Stimulated activated CD8-positive, alpha-beta memory T cell treated with anti-CD3 and anti-CD28 coated beads, Interleukin-15, amount 100 ng/mL, for 1 hour (primary cell): ENCODE measurements around the gene CACNG7.

Experiments used
- DNase-seq: peaks from one replicate; pipeline ENCODE4 v3.0.0-alpha.2; 2020; ENCODE audit warnings: low read depth

CACNG7 gene

DNA sequence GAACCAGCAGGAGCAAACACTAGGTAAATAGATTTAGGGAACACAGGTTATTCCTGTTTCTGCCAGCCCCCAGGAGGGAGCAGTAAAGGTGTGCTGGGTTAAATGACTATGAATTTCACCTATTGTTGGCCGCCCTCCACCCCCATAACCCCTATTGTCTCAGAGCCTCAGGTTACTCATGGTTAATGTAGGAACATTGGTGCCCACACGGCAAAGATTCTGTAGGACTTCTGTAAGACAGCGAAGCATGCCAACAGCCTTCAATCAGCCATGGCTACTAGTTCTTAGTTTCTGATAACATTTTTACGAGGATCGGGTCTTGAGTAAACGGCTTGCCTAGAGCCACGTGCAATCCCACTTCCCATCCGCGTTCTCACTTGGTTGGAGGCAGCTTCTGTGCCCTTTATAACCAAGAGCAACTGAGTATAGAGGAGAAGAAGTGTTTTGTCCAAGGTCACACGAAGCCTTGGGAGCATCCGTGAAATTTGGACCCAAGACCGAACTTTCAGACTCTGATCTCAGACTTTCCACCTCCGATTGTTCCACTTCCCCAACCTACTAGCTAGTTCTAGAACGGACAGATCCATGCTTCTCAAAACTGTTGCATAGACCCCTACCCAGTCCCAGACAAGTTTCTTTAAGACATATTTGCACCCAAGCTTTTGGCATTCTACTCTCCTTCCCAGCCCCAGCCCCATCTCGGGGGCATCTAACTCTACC is 48.5 kb downstream of the CACNG7 start:
- no peak for DNase-seq

DNA sequence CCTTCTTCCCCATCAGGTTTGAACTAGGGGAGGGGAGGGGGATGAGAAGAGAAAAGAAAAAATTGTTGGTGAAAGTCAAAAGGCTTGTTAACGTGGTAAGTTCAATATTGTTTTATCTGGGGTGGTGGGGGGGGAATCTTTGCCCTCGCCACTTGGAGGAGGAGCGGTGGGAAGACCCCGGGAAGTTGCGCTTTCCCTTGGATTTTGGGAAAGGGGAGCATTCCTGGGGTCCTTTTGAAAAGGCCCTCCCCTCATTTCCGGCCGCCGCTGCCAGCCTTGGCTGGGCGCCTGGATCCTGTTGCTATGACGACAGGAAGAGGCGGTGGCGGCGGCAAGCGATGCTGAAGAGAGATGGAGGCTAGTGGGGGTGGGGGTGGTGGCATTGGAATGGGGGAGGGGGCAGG is 49.1 kb downstream of the CACNG7 start:
- no peak for DNase-seq

DNA sequence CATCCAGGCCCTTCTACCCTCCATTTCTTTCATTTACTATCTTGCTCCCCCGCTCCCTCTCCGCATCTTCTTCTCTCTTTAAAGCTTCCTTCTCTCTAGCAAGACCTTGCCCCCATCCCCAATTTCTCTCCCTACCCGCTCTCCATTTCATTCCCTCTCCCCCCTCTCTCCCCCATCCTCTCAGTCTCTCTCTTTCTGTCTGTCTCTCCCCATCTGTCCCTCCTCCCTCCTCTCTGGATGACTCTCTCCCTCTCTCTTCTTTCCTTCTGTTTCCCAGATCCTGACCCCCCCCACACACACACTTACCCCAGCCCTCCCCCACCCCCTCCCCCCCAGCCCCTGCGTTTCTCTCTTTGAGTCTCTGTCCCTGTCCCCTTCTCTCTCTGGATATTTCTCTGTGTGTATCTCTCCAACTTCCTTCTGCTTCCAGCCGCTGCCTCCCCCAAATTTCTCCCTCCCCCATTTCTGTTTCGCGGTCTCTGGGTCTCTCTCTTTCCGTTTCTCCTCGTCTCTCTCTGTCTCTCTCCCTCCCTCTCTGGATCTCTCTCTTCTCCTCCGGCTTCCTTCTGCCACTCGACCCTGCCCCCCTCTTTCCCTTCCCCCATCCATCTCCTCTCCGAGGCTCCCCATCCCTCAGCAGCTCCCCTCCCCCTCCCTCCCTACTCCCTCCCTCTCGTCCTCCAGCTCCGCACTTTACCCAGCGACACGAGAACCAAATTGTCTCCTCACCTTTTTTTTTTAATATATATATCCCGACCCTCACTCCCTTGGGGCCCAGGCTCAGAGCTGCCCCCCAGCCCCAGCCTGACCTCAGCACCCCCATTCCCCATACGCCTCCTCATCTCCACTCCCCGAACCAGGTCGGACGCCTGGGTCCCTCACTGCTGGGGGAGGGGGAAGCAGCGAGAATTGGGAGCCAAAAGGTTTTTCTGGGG is 50.0 kb downstream of the CACNG7 start:
- DNase-seq = no peak

DNA sequence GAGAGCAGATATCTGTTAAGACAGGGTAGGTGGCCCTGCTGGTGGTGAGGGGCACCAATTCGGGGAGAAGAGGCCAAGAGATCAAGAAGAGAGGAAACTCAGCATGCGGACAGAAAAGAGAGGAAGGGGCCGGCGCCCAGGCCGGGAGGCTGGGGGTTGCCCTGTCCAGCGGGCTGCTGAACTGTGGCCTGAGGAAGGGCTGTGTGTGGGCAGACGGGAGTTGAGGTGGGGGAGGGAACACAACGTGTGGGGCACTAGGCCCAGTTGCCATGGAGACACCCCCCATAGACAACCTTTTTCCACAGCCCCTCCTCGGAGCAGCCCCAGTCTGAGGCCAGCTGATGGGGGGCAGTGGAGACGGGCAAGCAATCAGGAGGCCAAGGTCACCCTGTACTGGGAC is 51.1 kb downstream of the CACNG7 start:
- DNase-seq = no peak

DNA sequence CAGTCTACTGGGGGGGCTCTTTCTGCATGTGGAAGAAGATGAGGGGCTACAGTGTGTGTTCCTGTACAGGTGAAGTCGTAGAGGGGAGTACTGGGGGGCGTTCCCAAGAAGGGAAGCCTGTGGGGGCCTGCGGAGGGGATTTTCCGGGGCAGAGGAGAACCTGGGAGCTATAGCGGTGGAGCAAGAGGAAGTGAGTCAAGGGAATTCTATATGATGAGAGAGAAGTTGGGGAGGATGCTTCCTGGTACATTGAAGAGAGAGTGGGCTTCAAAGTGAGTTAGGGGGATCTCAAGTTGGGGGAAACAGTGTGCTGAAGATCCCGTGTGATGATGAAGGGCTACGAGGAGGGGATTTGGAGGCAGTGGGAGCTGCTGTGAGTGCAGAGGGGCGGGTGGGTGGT is 51.8 kb downstream of the CACNG7 start:
- no peak for DNase-seq

DNA sequence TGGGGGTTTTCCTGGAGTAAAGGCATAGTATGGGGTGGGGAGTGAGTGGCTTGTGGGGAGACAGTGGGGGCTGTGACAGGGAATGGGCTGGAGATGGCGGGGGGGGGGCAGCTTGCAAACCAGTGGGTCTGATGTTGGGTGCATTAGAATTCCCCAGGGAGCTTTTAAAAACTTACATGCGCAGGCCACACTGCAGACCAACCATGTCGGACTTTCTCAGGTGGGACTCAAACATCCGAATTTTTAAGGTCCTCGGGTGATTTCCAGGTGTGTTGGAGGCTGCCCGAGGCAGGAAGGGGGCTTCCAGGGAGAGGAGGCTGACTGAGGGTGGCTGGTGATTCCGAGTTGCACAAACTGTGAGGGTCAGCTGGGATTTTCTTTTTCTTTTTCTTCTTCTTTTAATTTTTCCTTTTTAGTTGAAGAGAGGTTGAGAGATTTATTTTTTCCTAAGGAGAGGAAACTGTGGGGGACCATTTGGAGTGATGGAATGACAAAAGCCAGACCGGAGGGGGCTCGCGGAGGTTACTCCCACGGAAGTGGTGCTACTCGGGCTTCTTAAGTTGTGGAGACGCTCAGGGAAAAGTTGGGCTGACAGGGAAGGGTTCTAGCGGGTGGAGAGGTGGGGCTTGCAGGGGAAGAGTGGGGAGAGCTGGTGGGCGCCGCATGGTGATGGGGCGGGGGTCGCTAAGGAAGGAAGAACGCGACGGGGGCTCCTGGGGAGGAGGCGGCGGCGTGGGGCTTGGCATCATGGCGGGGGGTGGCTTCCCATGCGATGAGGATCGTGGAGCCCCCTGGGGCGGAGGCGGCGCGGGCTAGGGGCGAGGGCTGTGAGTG is 52.7 kb downstream of the CACNG7 start:
- DNase-seq = no peak

DNA sequence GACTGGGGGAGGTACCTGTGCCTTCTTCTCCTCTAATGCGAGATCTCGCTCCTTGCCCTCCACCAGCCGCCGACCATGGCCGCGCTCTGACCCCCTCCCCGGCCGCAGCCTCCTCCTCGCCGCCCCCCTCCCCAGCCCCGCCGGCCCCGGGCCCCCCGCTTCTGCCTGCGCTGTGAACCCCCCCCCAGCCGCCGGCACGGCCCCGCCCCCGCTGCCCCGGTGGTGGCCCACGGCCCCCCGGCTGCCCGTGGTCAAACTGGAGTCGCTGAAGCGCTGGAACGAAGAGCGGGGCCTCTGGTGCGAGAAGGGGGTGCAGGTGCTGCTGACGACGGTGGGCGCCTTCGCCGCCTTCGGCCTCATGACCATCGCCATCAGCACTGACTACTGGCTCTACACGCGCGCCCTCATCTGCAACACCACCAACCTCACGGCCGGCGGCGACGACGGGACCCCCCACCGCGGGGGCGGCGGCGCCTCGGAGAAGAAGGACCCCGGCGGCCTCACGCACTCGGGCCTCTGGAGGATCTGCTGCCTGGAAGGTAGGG is 53.9 kb downstream of the CACNG7 start, which contains the start of gene CACNG8:
Gene CACNG8, plus strand, starts transcription at position 51 of the 545 bp plus-strand sequence.
- no peak for DNase-seq

DNA sequence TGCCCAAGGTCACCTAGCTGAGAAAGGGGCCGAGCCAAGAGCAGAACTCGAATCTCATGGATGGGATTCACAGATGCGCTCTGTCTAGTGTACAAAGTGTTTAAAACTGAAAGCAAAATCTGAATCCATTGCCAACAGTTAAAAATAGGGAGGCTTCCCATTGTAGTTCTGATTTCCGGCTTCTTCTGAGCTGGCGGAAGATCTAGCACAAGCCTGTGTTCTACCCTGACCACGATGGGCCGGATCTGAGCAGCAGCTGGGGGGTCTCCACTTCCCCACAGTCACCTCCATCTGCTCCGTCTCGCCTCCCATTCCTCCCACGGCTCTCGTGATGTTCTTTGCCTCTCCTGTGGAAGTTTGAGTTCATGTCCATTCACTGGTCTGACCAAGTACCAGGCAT is 56.0 kb downstream of the CACNG7 start:
- no peak for DNase-seq

DNA sequence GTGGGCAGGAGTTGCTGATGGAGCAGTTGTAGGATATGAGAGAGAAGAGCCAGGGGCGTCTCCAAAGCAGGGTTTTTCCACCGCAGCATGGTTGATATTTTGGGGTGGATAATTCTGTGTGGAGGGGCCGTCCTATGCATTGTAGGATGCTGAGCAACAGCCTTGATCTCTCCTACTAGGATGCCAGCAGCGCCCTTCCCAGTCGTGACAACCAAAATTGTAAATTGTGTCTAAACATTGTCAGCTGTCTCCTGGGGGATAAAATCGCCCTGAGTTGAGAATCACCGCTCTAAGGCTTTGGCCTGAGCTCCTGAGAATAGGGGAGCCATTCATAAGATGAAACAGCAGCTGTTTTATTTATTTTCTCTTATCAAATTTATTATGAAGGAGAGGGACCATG is 57.9 kb downstream of the CACNG7 start:
- DNase-seq = no peak

DNA sequence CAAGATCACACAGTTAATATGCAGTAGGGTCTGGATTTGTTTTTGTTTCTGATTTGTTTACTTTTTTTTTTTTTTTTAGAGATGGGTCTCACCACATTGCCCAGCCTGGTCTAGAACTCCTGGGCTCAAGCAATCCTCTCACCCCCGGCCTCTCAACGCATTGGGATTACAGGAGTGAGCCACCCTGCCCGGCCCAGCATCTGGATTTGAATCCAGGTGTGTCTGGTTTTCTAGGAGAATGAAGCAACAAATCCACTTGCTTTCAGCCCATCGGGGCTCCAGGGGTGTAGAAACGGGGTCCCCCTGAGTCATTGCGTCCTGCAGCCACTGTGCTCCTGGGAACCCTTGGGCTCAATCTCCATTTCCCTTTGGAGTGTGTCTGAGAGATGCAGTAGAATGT is 60.3 kb downstream of the CACNG7 start:
- no peak for DNase-seq

DNA sequence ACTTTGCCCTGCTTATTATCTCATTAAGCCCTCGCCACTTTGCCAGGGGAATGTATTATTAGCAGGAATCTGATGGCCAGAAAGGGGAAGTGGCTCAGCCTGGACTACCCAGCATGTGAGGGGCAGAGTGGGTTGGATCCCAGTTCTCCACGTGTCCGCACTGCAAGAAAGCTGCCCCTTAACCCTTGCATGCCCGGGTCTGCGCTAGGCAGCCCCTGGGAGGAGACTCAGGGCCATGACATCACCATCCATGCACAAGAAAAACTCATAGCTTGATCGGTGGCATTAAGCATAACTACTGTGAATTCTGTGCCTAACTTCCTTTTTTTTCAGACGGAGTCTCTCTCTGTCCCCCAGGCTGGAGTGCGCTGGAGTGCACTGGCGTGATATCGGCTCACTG is 62.6 kb downstream of the CACNG7 start:
- DNase-seq = no peak

DNA sequence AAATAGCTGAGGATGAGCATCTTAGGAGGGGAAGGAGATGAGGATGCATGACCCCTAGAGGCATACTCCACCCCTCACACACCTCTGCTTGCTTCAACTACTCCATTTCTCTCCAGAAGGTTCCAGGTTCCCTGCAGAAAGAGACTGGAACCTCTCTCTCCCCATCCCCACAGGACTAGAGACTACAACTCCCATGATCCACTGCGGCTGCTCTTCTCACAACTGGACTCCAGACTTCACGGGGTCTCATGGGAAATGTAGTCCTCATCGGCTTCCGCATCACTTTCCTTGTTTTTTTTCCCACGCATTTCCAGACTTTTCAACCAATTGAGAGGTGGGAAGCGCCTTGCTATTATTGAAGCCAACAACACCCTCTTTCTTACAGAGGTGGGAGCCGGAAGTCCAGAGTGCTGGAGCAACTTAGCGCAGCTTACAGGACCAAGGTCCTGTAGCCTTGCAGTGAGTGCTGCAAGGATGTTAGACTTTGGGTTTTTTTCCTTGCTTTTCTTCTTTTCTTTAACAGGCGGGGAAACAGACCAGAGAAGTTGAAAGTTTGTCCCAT is 68.4 kb downstream of the CACNG7 start:
- peak; percentile 42 for DNase-seq

DNA sequence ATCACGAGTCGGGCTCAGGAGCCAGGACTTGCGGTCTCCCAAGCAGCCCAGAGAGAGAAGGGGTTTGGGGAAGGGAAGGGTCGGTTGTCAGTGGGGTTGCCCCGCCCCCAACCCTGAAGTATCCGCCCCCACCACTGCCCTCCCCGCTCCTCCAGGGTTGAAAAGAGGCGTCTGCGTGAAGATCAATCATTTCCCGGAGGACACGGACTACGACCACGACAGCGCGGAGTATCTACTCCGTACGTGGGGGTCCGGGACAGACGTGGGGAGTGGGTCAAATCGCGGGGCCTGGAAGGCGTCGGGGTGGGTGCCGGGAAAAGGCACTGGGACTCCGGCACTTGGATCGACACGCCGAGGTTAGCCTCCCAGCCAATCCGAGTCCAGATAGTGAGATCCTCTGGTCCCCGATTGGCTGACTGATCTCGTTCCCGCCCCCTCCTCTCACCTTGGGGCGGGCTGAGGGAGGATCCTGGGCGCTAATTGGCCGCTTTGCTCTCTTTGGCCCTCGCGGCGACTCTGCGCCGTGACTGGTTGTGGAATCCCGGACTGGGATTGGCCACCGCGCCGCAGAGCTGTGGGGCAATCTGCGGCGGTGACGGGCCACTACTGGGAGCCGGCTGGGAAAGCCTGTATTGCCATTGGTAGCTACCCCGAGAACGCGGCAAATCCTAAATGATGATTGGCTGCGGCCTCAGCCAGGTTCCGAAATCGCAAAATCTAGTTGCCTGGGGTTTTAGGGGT is 69.1 kb downstream of the CACNG7 start:
- no peak for DNase-seq

DNA sequence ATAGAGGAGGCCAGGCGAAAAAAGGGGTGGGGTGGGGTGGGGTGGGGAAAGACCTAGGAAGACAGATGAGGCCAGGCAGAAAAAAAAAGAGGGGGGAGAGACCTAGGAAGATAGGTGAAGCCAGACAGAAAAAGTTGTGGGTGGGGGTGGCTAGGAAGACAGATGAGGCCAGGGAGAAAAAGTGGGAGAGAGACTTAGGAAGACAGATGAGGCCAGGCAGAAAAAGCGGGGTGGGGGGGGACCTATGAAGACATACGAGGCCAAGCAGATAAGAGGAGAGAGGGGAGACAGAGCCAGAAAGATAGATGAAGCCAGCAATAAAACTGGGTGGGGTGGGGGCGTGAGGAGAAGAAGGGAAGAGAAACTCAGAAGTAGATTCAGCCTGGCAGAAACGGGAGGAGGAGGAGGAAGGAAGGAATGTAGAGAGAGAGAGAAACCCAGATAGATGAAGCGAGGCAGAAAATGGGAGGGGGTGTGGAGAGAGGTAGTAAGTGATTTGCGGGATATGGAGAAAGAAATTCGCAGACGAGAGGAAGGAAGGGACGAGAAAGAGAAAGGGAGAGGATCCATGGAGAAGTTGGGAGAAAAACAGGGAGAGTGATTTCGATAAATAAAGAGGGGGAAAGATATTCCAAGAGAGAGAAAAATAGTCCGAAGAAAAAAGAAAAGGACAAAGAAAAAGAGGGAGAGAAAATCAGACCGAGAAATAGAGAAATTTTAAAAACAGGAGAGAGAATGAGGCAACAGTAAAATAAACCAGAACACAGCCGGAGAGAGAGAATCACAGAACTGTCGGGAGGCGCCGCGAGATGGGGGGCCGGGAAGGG is 70.1 kb downstream of the CACNG7 start:
- DNase-seq = no peak

DNA sequence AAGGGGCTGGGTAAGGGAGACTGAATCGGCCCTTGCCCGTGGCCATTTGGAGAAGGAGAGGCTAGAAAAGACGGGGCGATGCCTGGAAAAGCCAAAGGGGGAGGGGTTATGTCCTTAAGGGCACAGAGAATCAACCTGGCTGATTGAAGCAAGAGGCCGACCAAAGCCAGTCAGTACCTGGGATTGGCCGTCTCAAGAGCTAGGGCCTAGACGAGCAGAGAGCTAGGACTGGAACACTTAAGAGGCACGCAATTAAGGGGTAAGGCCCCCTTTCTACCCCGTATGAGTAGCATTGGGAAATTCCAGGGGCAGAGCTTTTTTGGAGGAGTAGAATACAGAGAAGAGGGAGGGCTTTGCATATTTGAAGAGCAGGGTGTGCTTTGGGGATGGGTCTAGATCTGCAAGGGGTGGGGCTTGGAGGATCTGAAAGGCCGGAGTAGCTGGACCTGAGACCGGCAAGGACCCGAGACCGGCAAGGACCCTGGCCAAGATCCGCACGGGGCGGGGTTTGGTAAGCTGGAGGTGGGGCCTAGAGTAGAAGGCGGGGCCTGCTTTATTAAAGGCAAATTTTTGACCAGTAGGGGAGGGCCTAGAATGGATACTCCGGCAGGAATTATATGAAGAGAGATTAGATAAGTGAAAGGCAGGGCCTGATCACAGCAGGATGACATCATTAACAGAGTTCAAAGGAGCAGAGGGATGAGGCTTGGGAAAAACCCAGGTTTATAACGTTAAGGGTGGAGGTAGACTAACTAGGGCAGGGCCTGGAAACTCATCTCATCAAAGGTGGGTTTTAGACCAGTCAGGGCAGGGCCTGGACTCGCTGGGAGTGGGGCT is 71.7 kb downstream of the CACNG7 start:
- DNase-seq = no peak

DNA sequence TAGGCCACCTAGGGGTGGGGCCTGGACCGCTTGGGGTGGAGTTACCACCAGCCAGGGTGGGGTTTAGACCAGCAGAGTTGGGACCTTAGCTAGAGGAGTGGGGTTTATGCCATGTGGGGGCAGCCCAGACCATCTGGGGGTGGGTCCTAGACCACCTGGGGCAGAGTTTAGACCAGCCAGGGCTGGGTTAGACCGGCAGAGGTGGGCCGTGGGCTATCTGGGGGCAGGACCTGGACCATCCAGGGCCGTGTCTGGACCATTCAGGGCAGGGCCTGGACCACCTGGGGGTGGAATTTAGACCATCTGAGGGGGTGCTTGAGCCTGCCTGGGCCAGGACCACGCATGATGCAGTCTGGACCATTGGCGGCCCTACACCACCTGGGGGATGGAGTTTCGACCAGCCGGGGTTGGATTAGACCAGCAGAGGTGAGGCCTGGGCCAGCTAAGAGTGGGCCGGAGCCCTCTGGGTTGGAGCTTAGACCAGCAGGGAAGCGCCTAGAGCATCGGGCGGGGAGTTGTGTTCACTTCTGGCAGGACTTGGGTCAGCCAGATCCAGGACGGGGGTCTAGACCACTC is 72.4 kb downstream of the CACNG7 start:
- DNase-seq = no peak

DNA sequence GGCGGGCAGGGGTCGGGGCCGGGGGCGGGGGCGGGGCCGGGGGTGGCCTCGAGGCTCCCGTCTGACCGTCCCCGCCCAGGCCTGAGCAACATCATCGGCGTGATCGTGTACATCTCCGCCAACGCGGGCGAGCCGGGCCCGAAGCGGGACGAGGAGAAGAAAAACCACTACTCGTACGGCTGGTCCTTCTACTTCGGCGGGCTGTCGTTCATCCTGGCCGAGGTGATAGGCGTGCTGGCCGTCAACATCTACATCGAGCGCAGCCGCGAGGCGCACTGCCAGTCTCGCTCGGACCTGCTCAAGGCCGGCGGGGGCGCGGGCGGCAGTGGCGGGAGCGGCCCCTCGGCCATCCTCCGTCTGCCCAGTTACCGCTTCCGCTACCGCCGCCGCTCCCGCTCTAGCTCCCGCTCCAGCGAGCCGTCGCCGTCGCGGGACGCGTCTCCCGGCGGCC is 72.9 kb downstream of the CACNG7 start:
- no peak for DNase-seq

DNA sequence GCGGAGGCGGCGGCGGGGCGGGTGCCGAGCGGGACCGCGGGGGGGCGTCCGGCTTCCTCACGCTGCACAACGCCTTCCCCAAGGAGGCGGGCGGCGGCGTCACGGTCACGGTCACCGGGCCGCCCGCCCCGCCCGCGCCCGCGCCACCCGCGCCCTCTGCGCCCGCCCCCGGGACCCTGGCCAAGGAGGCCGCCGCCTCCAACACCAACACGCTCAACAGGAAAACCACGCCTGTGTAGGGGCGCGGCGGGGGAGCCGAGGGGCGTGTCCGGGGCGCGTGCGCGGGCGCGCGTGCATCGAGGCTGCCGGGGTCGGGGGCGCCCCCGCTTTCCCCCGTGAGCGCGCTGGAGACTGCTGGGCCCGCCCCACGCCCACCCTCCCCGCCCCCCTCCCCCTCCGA is 73.5 kb downstream of the CACNG7 start:
- DNase-seq = no peak
